Measurements from ENCODE around the gene FAM72D.
"Not testable (repeated sequence)": the region's sequence is repeated elsewhere in the genome, so short reads cannot be mapped to it uniquely, and the experiment has no call there.

- not testable (repeated sequence) for TF ChIP-seq POLR2A (IDR thresholded peaks at IDR 0.05; ENCODE audit: control extremely low read depth in 1 of 2, low read depth in 2 of 2, low read length in 2 of 2); BCL11A (IDR thresholded peaks at IDR 0.05; ENCODE audit: low read depth in 2 of 2, low read length in 2 of 2); CTCF (IDR thresholded peaks at IDR 0.05; ENCODE audit: control extremely low read depth in 1 of 3, insufficient read depth in 1 of 3, low read depth in 1 of 3, low read length in 3 of 3)
These were observed 31.7 kb upstream of the FAM72D start for GRCh38 chr1:145063941-145064648.
